Mucosa of descending colon (tissue), 3 donors: ENCODE results near the gene ELSPBP1. TPM values are rescaled to one million over a fixed set of nuclear protein-coding genes. Genes with fewer than 3 reads are reported as not detected.
"Not testable (repeated sequence)": the region's sequence is repeated elsewhere in the genome, so short reads cannot be mapped to it uniquely, and the experiment has no call there.

Experiments used
- ATAC-seq: fragments of 200-7000 bp; cut with Tn5 transposase; one replicate; pipeline ENCODE4 v1.9.1; 2020; ENCODE audit warnings: mild to moderate bottlenecking, moderate library complexity
- DNase-seq, 3 donors: peaks; one replicate each; pipeline ENCODE4 v3.0.0-alpha.2; 2020
- H3K36me3 ChIP-seq: fragments of 200-600 bp; one replicate; pipeline ENCODE4 v1.8.0; 2021; ENCODE audit warnings: low read depth, mild to moderate bottlenecking
- H3K4me1 ChIP-seq: fragments of 200-600 bp; one replicate; pipeline ENCODE4 v1.8.0; 2021; ENCODE audit warnings: low read depth, mild to moderate bottlenecking
- H3K4me3 ChIP-seq: fragments of 200-600 bp; one replicate; pipeline ENCODE4 v1.8.0; 2021; ENCODE audit warnings: mild to moderate bottlenecking
- H3K9me3 ChIP-seq: fragments of 200-600 bp; one replicate; pipeline ENCODE4 v1.8.0; 2021; ENCODE audit warnings: mild to moderate bottlenecking
- intact Hi-C, 2 donors: fragments of 100-400 bp; cut with DNase I in 1 of 2; cut with micrococcal nuclease in 1 of 2; formaldehyde crosslinking; loops; one replicate each; pipeline versions ENCODE4 v1.11.0 to v1.11.1; 2022; cut with DNase I, micrococcal nuclease
- long read RNA-seq, 2 donors: library from polyadenylated mRNA; unstranded; transcript quantifications; one replicate each; pipeline ENCODE4 v2.0.0, GENCODE V29; 2019 to 2021
- total RNA-seq, 3 donors: library from RNA; stranded (reverse); fragmentation: NEBNext Ultra II Directional in 2 of 3; extraction: Animal tissue kit (Norgen Biotek cat#: 25700) in 2 of 3; gene quantifications; one replicate each; pipeline versions ENCODE4 v1.2.1 to v1.2.4, GENCODE V29; 2021 to 2023
- TF ChIP-seq, protein P1 (sequence below): fragments of 200-600 bp; IDR thresholded peaks from one replicate; pipeline ENCODE4 v1.8.0; 2022; ENCODE audit warnings: antibody characterized with exemption, mild to moderate bottlenecking
- donor health status: DM: no; HTN: no; CAD: no; lungs with moderate emphysema.
- donor health status: DM: no; HTN: no; CAD: no.
- donor health status: DM: no; HTN: yes; CAD: no.

Gene ELSPBP1
- total RNA-seq = not detected
- long read RNA-seq, donor 1 = 0 reads
- long read RNA-seq, donor 2 = 0 reads

DNA sequence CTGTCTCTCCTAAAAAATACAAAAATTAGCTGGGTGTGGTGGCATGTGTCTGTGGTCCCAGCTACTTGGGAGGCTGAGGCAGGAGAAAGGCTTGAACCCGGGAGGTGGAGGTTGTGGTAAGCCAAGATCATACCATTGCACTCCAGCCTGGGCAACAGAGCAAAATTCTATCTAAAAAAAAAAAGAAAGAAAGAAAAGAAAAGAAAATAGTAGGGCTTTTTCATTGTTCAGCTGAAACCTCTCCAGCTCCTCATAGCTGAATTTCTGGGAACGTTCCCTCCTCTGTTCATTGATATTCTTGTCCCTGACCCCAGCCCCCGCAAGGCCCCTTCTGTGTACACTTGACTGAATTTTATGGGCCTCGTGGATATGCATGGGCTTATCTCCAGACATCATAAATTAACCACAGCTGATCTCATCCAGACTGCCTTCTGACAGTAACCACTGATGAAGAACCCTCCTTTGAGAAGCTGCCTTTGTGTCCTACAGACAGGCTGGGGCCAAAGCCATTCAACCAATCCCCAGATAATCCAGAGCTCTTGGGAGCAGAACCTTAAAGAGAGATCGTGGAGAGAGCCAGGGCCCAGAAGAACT lies at the start of gene ELSPBP1:
Gene ELSPBP1, plus strand, starts transcription at position 424 of the 594 bp plus-strand sequence. CDS start 14,036 bp downstream, outside the sequence.
- no peak within 1 kb of the TSS for H3K4me3 ChIP-seq
- intact Hi-C loops = no loop called here
- H3K4me1 ChIP-seq = no peaks in the 10 kb centered on the region
- no peak for ATAC-seq
- H3K36me3 ChIP-seq = no peaks in the 10 kb centered on the region
- no peaks in the 10 kb centered on the region for H3K9me3 ChIP-seq
- TF ChIP-seq, protein P1, sequence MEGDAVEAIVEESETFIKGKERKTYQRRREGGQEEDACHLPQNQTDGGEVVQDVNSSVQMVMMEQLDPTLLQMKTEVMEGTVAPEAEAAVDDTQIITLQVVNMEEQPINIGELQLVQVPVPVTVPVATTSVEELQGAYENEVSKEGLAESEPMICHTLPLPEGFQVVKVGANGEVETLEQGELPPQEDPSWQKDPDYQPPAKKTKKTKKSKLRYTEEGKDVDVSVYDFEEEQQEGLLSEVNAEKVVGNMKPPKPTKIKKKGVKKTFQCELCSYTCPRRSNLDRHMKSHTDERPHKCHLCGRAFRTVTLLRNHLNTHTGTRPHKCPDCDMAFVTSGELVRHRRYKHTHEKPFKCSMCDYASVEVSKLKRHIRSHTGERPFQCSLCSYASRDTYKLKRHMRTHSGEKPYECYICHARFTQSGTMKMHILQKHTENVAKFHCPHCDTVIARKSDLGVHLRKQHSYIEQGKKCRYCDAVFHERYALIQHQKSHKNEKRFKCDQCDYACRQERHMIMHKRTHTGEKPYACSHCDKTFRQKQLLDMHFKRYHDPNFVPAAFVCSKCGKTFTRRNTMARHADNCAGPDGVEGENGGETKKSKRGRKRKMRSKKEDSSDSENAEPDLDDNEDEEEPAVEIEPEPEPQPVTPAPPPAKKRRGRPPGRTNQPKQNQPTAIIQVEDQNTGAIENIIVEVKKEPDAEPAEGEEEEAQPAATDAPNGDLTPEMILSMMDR = no peak
- no peak for DNase-seq

DNA sequence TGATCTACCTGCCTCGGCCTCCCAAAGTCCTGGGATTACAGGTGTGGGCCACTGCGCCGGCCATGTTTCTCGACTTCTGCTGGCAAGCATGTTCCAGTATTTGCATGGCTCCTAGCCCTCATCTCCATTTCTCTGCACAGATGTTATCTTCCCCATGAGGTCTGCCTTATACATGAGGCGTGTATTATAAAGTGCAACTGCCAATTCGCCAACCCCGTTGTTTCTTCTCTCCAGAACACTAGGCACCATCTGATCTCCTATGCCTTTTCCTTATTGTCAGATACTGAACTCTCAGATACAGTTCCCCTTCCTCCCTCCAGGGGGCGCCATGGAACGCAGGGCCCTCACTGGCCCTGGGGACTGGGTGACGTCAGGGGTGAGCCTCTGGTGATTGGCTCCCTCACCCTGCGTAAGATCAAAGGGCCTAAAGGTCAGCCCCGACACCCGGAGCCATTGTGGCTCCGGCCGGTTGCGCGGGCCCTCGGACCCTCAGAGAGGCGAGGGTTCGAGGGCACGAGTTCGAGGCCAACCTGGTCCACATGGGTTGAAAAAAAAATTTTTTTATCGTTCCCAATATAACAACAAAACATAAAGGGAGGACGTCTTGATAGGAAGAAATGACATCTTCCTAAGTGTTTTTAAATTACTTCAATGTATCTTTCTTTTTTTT lies 44.4 kb upstream of the ELSPBP1 start:
- intact Hi-C loops, ATAC-seq, H3K36me3 ChIP-seq, H3K4me3 ChIP-seq, H3K4me1 ChIP-seq, H3K9me3 ChIP-seq: not testable (repeated sequence)
- peak; percentile 2 to 68 (median 23) for DNase-seq

DNA sequence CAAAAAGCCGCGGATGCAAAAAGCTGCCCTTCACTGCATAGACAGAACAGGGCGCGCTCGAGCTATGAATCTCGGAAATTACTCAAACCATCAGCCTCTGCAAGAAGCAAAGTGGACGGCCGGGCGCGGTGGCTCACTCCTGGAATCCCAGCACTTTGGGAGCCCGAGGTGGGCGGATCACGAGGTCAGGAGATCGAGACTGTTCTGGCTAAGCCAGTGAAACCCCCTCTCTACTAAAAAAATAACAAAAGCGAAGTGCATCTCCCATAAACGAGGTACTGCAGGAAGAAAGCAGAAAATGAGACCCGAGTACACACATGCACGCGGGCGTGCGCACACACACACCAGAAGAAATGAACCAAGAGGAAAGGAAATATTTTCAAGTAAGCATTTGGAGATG lies 42.3 kb upstream of the ELSPBP1 start:
- H3K36me3 ChIP-seq = not testable (repeated sequence)

DNA sequence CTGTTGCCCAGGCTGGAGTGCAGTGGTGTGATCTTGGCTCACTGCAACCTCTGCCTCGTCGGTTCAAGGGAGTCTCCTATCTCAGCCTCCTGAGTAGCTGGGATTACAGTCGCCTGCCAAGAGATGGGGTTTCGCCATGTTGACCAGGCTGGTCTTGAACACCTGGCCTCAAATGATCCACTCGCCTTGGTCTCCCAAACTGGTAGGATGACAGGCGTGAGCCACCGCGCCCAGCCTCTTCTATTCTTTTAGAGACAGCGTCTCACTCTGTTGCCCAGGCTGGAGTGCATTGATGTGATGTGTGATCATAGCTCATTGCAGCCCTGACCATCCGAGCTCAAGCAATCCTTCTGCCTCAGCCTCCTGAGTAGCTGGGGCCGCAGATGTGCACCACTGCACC lies 38.5 kb upstream of the ELSPBP1 start:
- peak in 1 of 3 donors; percentile 22 for DNase-seq
- ATAC-seq, H3K36me3 ChIP-seq, H3K4me1 ChIP-seq, intact Hi-C loops, H3K9me3 ChIP-seq, H3K4me3 ChIP-seq: not testable (repeated sequence)

More for the DNA sequence above, 42.3 kb upstream of the ELSPBP1 start:
- H3K4me3 ChIP-seq, H3K4me1 ChIP-seq, intact Hi-C loops, H3K9me3 ChIP-seq, DNase-seq, ATAC-seq: not testable (repeated sequence)

DNA sequence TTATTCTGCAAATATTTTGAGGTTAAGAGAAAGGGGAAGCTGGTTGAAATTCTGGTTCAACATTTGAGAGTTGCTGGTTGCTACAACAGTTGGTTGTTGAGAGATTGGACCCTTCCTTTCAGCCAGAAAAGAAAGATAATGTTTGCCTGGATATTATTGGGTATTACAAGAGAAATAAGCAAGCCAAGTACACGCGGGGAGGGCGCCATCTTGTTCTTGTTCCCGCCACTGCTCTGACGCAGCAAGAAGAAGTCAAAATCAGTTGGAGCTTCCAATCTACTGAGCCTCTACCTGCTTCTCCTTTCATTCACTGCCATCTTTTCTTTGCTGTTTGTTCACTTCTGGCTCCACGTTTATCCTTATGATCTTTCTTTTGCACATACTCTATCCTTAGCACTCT lies 20.9 kb upstream of the ELSPBP1 start:
- Histone ChIP-seq H3K4me1 (no peaks in the 10 kb centered on the region), H3K36me3 (no peaks in the 10 kb centered on the region), H3K4me3 (no peak overlapping the region), H3K9me3 (no peaks in the 10 kb centered on the region)
- ATAC-seq (no peak), DNase-seq (no peak)
- TF ChIP-seq, protein P1 = no peak
- intact Hi-C loops = no loop called here

DNA sequence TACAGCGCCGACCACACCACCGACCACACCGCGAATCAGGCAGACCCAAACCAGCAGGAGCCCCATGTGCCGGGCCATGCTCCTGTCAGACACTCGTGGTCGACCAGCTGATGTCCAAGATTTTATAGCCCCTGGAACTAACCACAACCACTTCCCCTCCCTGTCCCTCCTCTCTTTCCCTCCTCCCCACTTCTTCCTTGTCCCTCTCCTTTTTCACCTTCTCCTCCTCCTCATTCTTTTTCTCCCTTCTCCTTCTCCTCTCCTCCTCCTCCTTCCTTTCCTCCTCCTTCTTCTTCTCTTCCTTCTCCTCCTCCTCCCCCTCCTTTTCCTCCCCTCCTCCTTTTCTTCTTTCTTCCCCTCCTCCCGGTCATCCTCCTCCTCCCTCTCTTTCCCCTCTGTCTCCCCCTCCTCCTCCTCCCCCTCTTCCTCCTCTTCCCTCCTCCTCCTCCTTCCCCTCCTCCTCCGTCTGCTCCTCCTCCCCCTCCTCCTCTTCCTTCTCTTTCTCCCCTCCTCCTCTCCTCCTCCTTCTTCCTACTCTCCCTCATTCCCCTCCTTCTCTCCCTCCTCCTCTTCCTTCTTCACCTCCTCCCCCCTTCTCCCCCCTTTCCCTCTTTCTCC lies 3.1 kb upstream of the ELSPBP1 start:
- intact Hi-C loops = no loop called here
- Histone ChIP-seq H3K36me3 (no peaks in the 10 kb centered on the region), H3K9me3 (no peaks in the 10 kb centered on the region), H3K4me1 (no peaks in the 10 kb centered on the region), H3K4me3 (no peak overlapping the region)
- no peak for ATAC-seq
- DNase-seq = no peak
- TF ChIP-seq, protein P1 = no peak

DNA sequence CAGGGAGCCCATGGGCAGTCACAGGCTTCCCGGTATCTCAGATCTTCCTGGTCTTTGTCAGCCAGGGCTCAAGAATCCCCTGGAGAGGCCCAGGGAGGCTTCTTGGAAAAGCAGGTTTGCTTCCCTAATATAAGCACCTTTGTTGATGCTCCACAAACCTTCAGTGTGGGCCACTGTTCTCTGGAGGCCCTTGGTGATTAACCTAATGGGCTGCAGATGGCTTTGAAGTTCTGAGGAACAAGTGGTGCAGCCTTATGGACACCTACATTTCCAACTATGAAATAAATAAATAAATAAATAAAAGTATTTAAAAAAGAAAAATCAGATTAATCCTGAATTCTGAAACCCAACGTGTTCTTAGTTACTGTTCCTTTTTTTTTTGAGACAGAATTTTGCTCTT lies 2.4 kb upstream of the ELSPBP1 start, which contains the start of gene BSPH1:
Gene BSPH1, minus strand, starts transcription at position 101 of the 400 bp plus-strand sequence. Its CDS starts 89 bp downstream, at position 12.
- DNase-seq (no peak), ATAC-seq (no peak)
- intact Hi-C loops = no loop called here
- Histone ChIP-seq H3K36me3 (no peaks in the 10 kb centered on the region), H3K4me3 (no peak within 1 kb of the TSS), H3K4me1 (no peaks in the 10 kb centered on the region), H3K9me3 (no peaks in the 10 kb centered on the region)
- TF ChIP-seq, protein P1 = no peak
